B cell (primary cell): ENCODE data around the gene IER2.

ENCODE experiments used
- CTCF ChIP-seq: fragments of 200-600 bp; IDR thresholded peaks from one replicate; pipeline ENCODE4 v1.8.0; 2022; ENCODE audit warnings: antibody characterized with exemption, mild to moderate bottlenecking
- EZH2 ChIP-seq: IDR thresholded peaks from 2 replicates; pipeline ENCODE4 v1.6.1; 2012; ENCODE audit warnings: borderline replicate concordance, low read depth, mild to moderate bottlenecking, moderate library complexity, low read length; ENCODE audit not compliant: insufficient read depth, poor library complexity, severe bottlenecking

- TF ChIP-seq EZH2 (no peak), CTCF (no peak)
These were observed 32.9 kb upstream of the IER2 start for GRCh38 chr19:13117176-13117771.
